Stimulated activated effector memory CD8-positive, alpha-beta T cell treated with anti-CD3 and anti-CD28 coated beads, Interleukin-12 subunit alpha, Interleukin-12 subunit beta, amount 100 ng/mL, for 72 hours (primary cell): ENCODE data around the gene AGAP1.

Source experiments
- ATAC-seq: fragments of 150-1000 bp; cut with Tn5 transposase; 2 replicates; pipeline ENCODE4 v1.10.0; 2021
- DNase-seq, 2 donors: peaks; one replicate each; pipeline ENCODE4 v3.0.0; 2021 to 2022; ENCODE audit warnings: low spot score in 2 of 2
- H3K27ac Mint-ChIP-seq: one replicate; pipeline ENCODE4 v1.8.0; 2022; ENCODE audit warnings: mild to moderate bottlenecking, mixed read lengths
- H3K36me3 Mint-ChIP-seq: one replicate; pipeline ENCODE4 v1.8.0; 2022; ENCODE audit warnings: mild to moderate bottlenecking, mixed read lengths
- H3K4me1 Mint-ChIP-seq: one replicate; pipeline ENCODE4 v1.8.0; 2022; ENCODE audit warnings: mixed read lengths
- H3K4me3 Mint-ChIP-seq: one replicate; pipeline ENCODE4 v1.8.0; 2022; ENCODE audit warnings: mild to moderate bottlenecking, mixed read lengths
- H3K9me3 Mint-ChIP-seq: one replicate; pipeline ENCODE4 v1.8.0; 2022; ENCODE audit warnings: mixed read lengths

AGAP1 gene

GRCh38 chr2:235968155-235968554 is 474.3 kb downstream of the AGAP1 start:
- peaks cover 21% of the 10 kb centered on the region for H3K4me1 Mint-ChIP-seq
- peaks cover 22% of the 10 kb centered on the region for H3K36me3 Mint-ChIP-seq
- no peaks in the 10 kb centered on the region for H3K9me3 Mint-ChIP-seq
- H3K27ac Mint-ChIP-seq = no peak overlapping the region
- DNase-seq = no peak
- H3K4me3 Mint-ChIP-seq = no peak overlapping the region
- no peak for ATAC-seq

GRCh38 chr2:235968616-235969324 is 474.9 kb downstream of the AGAP1 start:
- H3K27ac Mint-ChIP-seq = no peak overlapping the region
- ATAC-seq = no peak

GRCh38 chr2:235970204-235971040 is 476.6 kb downstream of the AGAP1 start:
- no peak for ATAC-seq

More at GRCh38 chr2:235968616-235969324, 474.9 kb downstream of the AGAP1 start:
- H3K4me1 Mint-ChIP-seq = peaks cover 19% of the 10 kb centered on the region
- H3K36me3 Mint-ChIP-seq = peaks cover 22% of the 10 kb centered on the region
- no peaks in the 10 kb centered on the region for H3K9me3 Mint-ChIP-seq
- H3K4me3 Mint-ChIP-seq = no peak overlapping the region
- no peak for DNase-seq

GRCh38 chr2:235976516-235976915 is 482.7 kb downstream of the AGAP1 start:
- no peak for DNase-seq
- Mint-ChIP-seq H3K4me3 (no peak overlapping the region), H3K36me3 (no peaks in the 10 kb centered on the region), H3K4me1 (no peaks in the 10 kb centered on the region), H3K27ac (no peak overlapping the region), H3K9me3 (no peaks in the 10 kb centered on the region)
- no peak for ATAC-seq

More at GRCh38 chr2:235970204-235971040, 476.6 kb downstream of the AGAP1 start:
- Mint-ChIP-seq H3K4me1 (peaks cover 10% of the 10 kb centered on the region), H3K36me3 (peaks cover 22% of the 10 kb centered on the region), H3K4me3 (no peak overlapping the region), H3K27ac (no peak overlapping the region), H3K9me3 (no peaks in the 10 kb centered on the region)
- no peak for DNase-seq

- H3K4me3 Mint-ChIP-seq = no peak overlapping the region
- DNase-seq (no peak), ATAC-seq (no peak)
- no peak overlapping the region for H3K27ac Mint-ChIP-seq
- no peaks in the 10 kb centered on the region for H3K9me3 Mint-ChIP-seq
- no peaks in the 10 kb centered on the region for H3K36me3 Mint-ChIP-seq
- H3K4me1 Mint-ChIP-seq = no peaks in the 10 kb centered on the region
Measured at GRCh38 chr2:235976956-235977355, 483.1 kb downstream of the AGAP1 start.

GRCh38 chr2:235977445-235977844 is 483.6 kb downstream of the AGAP1 start:
- no peaks in the 10 kb centered on the region for H3K4me1 Mint-ChIP-seq
- DNase-seq = no peak
- H3K27ac Mint-ChIP-seq = no peak overlapping the region

GRCh38 chr2:235978022-235978421 is 484.2 kb downstream of the AGAP1 start:
- Mint-ChIP-seq H3K9me3 (no peaks in the 10 kb centered on the region), H3K4me1 (peaks cover under 1% of the 10 kb centered on the region), H3K27ac (no peak overlapping the region), H3K36me3 (no peaks in the 10 kb centered on the region), H3K4me3 (no peak overlapping the region)
- ATAC-seq (no peak), DNase-seq (no peak)

More at GRCh38 chr2:235977445-235977844, 483.6 kb downstream of the AGAP1 start:
- ATAC-seq = no peak
- no peak overlapping the region for H3K4me3 Mint-ChIP-seq
- H3K36me3 Mint-ChIP-seq = no peaks in the 10 kb centered on the region
- no peaks in the 10 kb centered on the region for H3K9me3 Mint-ChIP-seq

GRCh38 chr2:235979037-235979436 is 485.2 kb downstream of the AGAP1 start:
- H3K4me1 Mint-ChIP-seq = peaks cover 6% of the 10 kb centered on the region
- no peak overlapping the region for H3K27ac Mint-ChIP-seq
- ATAC-seq = no peak
- H3K36me3 Mint-ChIP-seq = no peaks in the 10 kb centered on the region
- no peak overlapping the region for H3K4me3 Mint-ChIP-seq
- DNase-seq = no peak
- no peaks in the 10 kb centered on the region for H3K9me3 Mint-ChIP-seq

- H3K9me3 Mint-ChIP-seq = no peaks in the 10 kb centered on the region
- ATAC-seq (no peak), DNase-seq (no peak)
- H3K27ac Mint-ChIP-seq = no peak overlapping the region
- H3K4me1 Mint-ChIP-seq = peaks cover 6% of the 10 kb centered on the region
- H3K4me3 Mint-ChIP-seq = no peak overlapping the region
- H3K36me3 Mint-ChIP-seq = no peaks in the 10 kb centered on the region
Measured at GRCh38 chr2:235979753-235980435, 486.1 kb downstream of the AGAP1 start.

- no peaks in the 10 kb centered on the region for H3K36me3 Mint-ChIP-seq
- ATAC-seq (no peak), DNase-seq (no peak)
- H3K4me1 Mint-ChIP-seq = peaks cover 6% of the 10 kb centered on the region
- no peaks in the 10 kb centered on the region for H3K9me3 Mint-ChIP-seq
- H3K4me3 Mint-ChIP-seq = no peak overlapping the region
- no peak overlapping the region for H3K27ac Mint-ChIP-seq
Measured at GRCh38 chr2:235981631-235982030, 487.8 kb downstream of the AGAP1 start.

- Mint-ChIP-seq H3K4me3 (no peak overlapping the region), H3K27ac (no peak overlapping the region), H3K4me1 (peaks cover 13% of the 10 kb centered on the region), H3K36me3 (no peaks in the 10 kb centered on the region), H3K9me3 (no peaks in the 10 kb centered on the region)
- no peak for DNase-seq
- no peak for ATAC-seq
Measured at GRCh38 chr2:235983016-235983415, 489.2 kb downstream of the AGAP1 start.

- Mint-ChIP-seq H3K4me1 (peaks cover 23% of the 10 kb centered on the region), H3K36me3 (no peaks in the 10 kb centered on the region), H3K9me3 (no peaks in the 10 kb centered on the region), H3K4me3 (no peak overlapping the region), H3K27ac (no peak overlapping the region)
- DNase-seq (no peak), ATAC-seq (no peak)
Measured at GRCh38 chr2:235984552-235984951, 490.7 kb downstream of the AGAP1 start.

- H3K4me1 Mint-ChIP-seq = peaks cover 26% of the 10 kb centered on the region
- no peak for ATAC-seq
- H3K9me3 Mint-ChIP-seq = no peaks in the 10 kb centered on the region
- H3K4me3 Mint-ChIP-seq = no peak overlapping the region
- H3K27ac Mint-ChIP-seq = no peak overlapping the region
- DNase-seq = no peak
- no peaks in the 10 kb centered on the region for H3K36me3 Mint-ChIP-seq
Measured at GRCh38 chr2:235986361-235986760, 492.5 kb downstream of the AGAP1 start.

GRCh38 chr2:235988271-235989015 is 494.6 kb downstream of the AGAP1 start:
- H3K4me3 Mint-ChIP-seq = no peak overlapping the region
- peaks cover 22% of the 10 kb centered on the region for H3K4me1 Mint-ChIP-seq
- DNase-seq (no peak), ATAC-seq (no peak)
- H3K27ac Mint-ChIP-seq = no peak overlapping the region
- H3K9me3 Mint-ChIP-seq = no peaks in the 10 kb centered on the region
- no peaks in the 10 kb centered on the region for H3K36me3 Mint-ChIP-seq

- Mint-ChIP-seq H3K27ac (no peak overlapping the region), H3K36me3 (no peaks in the 10 kb centered on the region), H3K4me1 (peaks cover 20% of the 10 kb centered on the region), H3K9me3 (no peaks in the 10 kb centered on the region), H3K4me3 (no peak overlapping the region)
- ATAC-seq (no peak), DNase-seq (no peak)
Measured at GRCh38 chr2:235989591-235989990, 495.7 kb downstream of the AGAP1 start.
